Measurements from ENCODE around the gene ZNF827.

DNA sequence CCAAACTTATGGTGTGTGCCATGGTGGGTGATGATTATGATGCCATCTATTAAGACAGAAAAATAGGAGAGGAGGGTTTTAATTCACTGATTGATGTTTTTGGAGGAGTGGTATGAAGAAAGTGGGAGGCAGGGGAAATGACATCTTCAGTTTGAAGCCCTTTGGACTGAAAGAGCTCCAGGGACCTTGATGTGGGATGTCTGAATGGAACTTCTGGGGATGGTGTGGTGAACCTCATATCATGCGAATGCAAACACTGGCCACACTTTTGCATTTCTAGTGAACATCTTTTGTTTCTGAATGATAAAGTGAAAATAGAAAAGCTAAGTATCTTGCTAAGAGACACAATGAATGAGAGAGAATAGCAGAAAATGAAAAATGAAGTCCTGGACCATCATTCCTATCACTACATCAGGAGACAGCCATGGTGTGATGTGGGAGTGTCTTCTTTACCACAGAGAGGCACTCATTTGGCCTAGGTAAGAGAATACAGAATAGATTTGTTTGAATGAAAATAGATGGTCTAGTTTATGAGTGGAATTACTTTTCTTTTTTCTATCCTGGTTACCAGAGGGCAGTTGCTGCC is 123.5 kb downstream of the ZNF827 start:
- TF ChIP-seq ZNF274 (IDR thresholded peaks at IDR 0.05; ENCODE audit: low read depth, low read length) (no peak), YY1 (IDR thresholded peaks at IDR 0.05; ENCODE audit: insufficient read depth, insufficient read length) (no peak)

Data from NT2/D1 (cell line).